ENCODE data around the gene UVRAG. TPM values are rescaled to one million over a fixed set of nuclear protein-coding genes. Genes with fewer than 3 reads are reported as not detected.

The UVRAG gene
- total and polyA plus RNA-seq, 2 of the 13 experiments (the other 11 are each of a cell fraction or from before 2014, with no cell fraction given), result 9.7 to 17.3 TPM

- TF ChIP-seq ZNF567 (CRISPR knock-in tag; IDR thresholded peaks at IDR 0.05; ENCODE audit: borderline replicate concordance), result no peak
- 0 out of 2 replicates have a peak, but pooled peaks have one; percentile 9 for TF ChIP-seq ZNF230 (CRISPR knock-in tag; IDR thresholded peaks at IDR 0.05)
- TF ChIP-seq ZNF709 (CRISPR knock-in tag; IDR thresholded peaks at IDR 0.05), result no peak; the same call in 1 of the 2 replicates
- no peak for TF ChIP-seq DBP (CRISPR knock-in tag; IDR thresholded peaks at IDR 0.05; ENCODE audit: not compliant biosample characterization)
- no peak for TF ChIP-seq HNRNPUL1 (IDR thresholded peaks at IDR 0.05; ENCODE audit: low read depth, low read length)
- peak; percentile 42; the same call in 1 of the 2 replicates for TF ChIP-seq ZNF609 (CRISPR knock-in tag; IDR thresholded peaks at IDR 0.05; ENCODE audit: borderline replicate concordance)
- 0 out of 2 replicates have a peak, but pooled peaks have one; percentile 4 for TF ChIP-seq HNF1B (CRISPR knock-in tag; IDR thresholded peaks at IDR 0.05)
- no peak for TF ChIP-seq SP140L (CRISPR knock-in tag; IDR thresholded peaks at IDR 0.05; ENCODE audit: borderline replicate concordance)
- peak; percentile 15; the same call in 1 of the 2 replicates for TF ChIP-seq HOXA3 (CRISPR knock-in tag; IDR thresholded peaks at IDR 0.05)
These were observed 338.5 kb downstream of the UVRAG start (continued) for GRCh38 chr11:76153571-76153923.

Measured in HepG2 (cell line).